ENCODE results near the gene POLR2H. TPM values are rescaled to one million over a fixed set of nuclear protein-coding genes. Genes with fewer than 3 reads are reported as not detected.

The POLR2H gene
- total RNA-seq, 1 experiment from 2014 or later = 92.6 TPM

GRCh38 chr3:184346480-184347190, 14.9 kb upstream of the POLR2H start:
- no peak for TF ChIP-seq EZH2 (IDR thresholded peaks at IDR 0.05; ENCODE audit: borderline replicate concordance, low read depth, low read length, poor library complexity, severe bottlenecking)
- TF ChIP-seq CTCF (conservative IDR thresholded peaks at IDR 0.05; ENCODE audit: low read depth, low read length) = no peak
- Histone ChIP-seq H3K4me1 (ENCODE audit: insufficient read depth, low read length, poor library complexity, severe bottlenecking) (peaks cover 26% of the 10 kb centered on the region), H3K27ac (ENCODE audit: low read depth, low read length, poor library complexity, severe bottlenecking) (peak overlapping the region; percentile 74), H3K9me3 (ENCODE audit: low read depth, low read length, poor library complexity, severe bottlenecking) (no peaks in the 10 kb centered on the region), H3K27me3 (replicated peaks; ENCODE audit: insufficient read depth, low read depth, low read length, poor library complexity) (no peaks in the 10 kb centered on the region), H3K36me3 (ENCODE audit: insufficient read depth, low read length, poor library complexity, severe bottlenecking) (peaks cover 5% of the 10 kb centered on the region), H3K4me3 (ENCODE audit: low read depth, low read length, poor library complexity, severe bottlenecking) (no peak overlapping the region)
- ChIA-PET CTCF (no interaction called here), POLR2A (ENCODE audit: low non-redundant PET) (interaction anchor here (0.5 kb wide), 1 partner anchor 414 kb away, joined by 3 read pairs; no protein-coding TSS in a partner anchor)
- BruUV-seq (replicated peaks) = no TSS peak
- DNase-seq (ENCODE audit: low spot score) = no peak
- intact Hi-C loops (cut with micrococcal nuclease; ENCODE audit: unreplicated experiment) = no loop called here

GRCh38 chr3:184347321-184348056, 14.0 kb upstream of the POLR2H start:
- H3K9me3 ChIP-seq (ENCODE audit: low read depth, low read length, poor library complexity, severe bottlenecking) = no peaks in the 10 kb centered on the region

GRCh38 chr3:184348057-184348382, 13.5 kb upstream of the POLR2H start:
- BruUV-seq (replicated peaks) = no TSS peak
- Histone ChIP-seq H3K4me3 (ENCODE audit: low read depth, low read length, poor library complexity, severe bottlenecking) (no peak overlapping the region), H3K36me3 (ENCODE audit: insufficient read depth, low read length, poor library complexity, severe bottlenecking) (peaks cover 5% of the 10 kb centered on the region), H3K27me3 (replicated peaks; ENCODE audit: insufficient read depth, low read depth, low read length, poor library complexity) (no peaks in the 10 kb centered on the region), H3K27ac (ENCODE audit: low read depth, low read length, poor library complexity, severe bottlenecking) (peak overlapping the region; percentile 74), H3K9me3 (ENCODE audit: low read depth, low read length, poor library complexity, severe bottlenecking) (no peaks in the 10 kb centered on the region), H3K4me1 (ENCODE audit: insufficient read depth, low read length, poor library complexity, severe bottlenecking) (peaks cover 26% of the 10 kb centered on the region)
- CTCF ChIA-PET = no interaction called here
- no peak for DNase-seq (ENCODE audit: low spot score)
- intact Hi-C loops (cut with micrococcal nuclease; ENCODE audit: unreplicated experiment) = no loop called here
- TF ChIP-seq CTCF (conservative IDR thresholded peaks at IDR 0.05; ENCODE audit: low read depth, low read length) = no peak
- no peak for TF ChIP-seq EZH2 (IDR thresholded peaks at IDR 0.05; ENCODE audit: borderline replicate concordance, low read depth, low read length, poor library complexity, severe bottlenecking)
- POLR2A ChIA-PET (ENCODE audit: low non-redundant PET) = no interaction called here

More at GRCh38 chr3:184347321-184348056, 14.0 kb upstream of the POLR2H start:
- peak overlapping the region; percentile 74 for H3K27ac ChIP-seq (ENCODE audit: low read depth, low read length, poor library complexity, severe bottlenecking)
- H3K27me3 ChIP-seq (replicated peaks; ENCODE audit: insufficient read depth, low read depth, low read length, poor library complexity) = no peaks in the 10 kb centered on the region
- POLR2A ChIA-PET (ENCODE audit: low non-redundant PET) = no interaction called here
- CTCF ChIA-PET = no interaction called here
- TF ChIP-seq CTCF (conservative IDR thresholded peaks at IDR 0.05; ENCODE audit: low read depth, low read length) (no peak), EZH2 (IDR thresholded peaks at IDR 0.05; ENCODE audit: borderline replicate concordance, low read depth, low read length, poor library complexity, severe bottlenecking) (no peak)
- H3K4me1 ChIP-seq (ENCODE audit: insufficient read depth, low read length, poor library complexity, severe bottlenecking) = peaks cover 26% of the 10 kb centered on the region
- BruUV-seq (replicated peaks) = no TSS peak
- peak; percentile 39 for DNase-seq (ENCODE audit: low spot score)
- intact Hi-C loops (cut with micrococcal nuclease; ENCODE audit: unreplicated experiment) = no loop called here
- H3K36me3 ChIP-seq (ENCODE audit: insufficient read depth, low read length, poor library complexity, severe bottlenecking) = peaks cover 10% of the 10 kb centered on the region
- no peak overlapping the region for H3K4me3 ChIP-seq (ENCODE audit: low read depth, low read length, poor library complexity, severe bottlenecking)
